ENCODE measurements around the gene SDC1.

Gene SDC1

GRCh38 chr2:20168048-20168726 is 56.7 kb downstream of the SDC1 start:
- no peak for DNase-seq

DNA sequence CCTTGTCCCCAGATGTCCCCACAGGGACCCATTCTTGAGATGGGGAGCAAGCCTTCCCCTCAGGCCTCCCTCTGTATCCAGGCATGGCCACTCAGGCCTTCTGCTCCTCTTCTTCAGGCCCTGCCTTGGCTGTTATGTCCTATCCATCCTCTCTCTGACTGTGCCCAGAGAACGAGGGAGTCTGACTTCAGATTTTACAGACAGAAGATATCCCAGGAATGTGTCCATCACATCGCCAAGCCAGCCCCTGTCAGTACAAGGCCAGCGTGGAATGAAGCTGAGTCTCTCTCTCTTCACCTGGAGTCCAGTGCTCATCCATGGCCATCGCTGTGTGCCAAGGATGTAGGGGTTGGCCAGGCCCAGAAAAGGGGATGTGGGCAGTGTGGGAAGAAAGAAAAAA is 57.6 kb downstream of the SDC1 start:
- DNase-seq = no peak

DNA sequence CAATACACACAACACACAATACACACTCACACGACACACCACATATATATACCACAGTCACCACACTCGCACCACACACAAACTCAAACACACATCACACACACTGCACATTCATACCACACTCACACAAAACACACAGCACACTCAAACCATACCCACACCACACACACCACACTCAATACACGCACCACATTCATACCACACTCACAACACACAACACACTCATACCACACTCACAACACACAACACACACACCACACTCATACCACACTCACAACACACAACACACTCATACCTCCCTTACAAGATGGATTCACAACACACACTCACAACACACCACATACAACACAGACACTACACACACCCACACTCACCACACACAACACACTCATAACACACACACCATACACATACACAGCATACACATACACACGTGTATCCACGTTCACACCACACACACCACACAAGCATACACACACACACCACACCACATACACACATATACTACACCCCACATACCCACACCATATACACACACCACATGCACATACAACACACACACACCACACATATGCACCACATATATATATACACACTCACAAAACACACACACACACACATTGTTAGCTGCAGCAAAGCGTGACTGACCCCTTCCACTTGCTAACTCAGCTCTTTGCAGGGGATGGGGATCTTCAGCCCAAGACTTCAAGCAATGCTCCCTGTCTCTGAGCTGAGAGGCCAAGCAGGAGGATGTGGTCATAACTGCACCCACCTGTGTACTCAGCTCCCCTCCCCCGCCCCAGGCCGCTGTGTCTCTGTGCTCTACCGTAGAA is 59.0 kb downstream of the SDC1 start:
- no peak for DNase-seq

DNA sequence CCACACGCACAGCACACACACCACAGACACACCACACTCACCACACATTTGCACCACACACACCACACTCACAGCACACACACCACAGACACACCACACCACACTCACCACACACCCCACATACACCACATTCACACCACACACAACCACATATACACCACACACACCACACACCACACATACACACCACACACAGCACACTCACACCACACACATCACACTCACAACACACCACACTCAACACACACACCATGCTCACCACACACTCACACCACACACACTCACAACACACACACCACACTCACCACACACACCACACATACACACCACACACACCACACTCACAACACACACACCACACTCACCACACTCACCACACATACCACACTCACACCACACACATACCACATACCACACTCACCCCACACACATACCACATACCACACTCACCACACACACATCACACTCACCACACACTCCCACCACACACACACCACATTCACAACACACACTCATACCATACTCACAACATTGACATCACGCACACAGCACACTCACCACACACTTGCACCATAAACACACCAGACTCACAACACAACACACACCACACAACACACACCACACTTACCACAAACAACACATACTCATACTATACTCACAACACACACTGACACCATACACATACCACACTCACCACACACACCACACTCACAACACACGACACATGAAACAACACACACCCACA is 60.0 kb downstream of the SDC1 start:
- no peak for DNase-seq

DNA sequence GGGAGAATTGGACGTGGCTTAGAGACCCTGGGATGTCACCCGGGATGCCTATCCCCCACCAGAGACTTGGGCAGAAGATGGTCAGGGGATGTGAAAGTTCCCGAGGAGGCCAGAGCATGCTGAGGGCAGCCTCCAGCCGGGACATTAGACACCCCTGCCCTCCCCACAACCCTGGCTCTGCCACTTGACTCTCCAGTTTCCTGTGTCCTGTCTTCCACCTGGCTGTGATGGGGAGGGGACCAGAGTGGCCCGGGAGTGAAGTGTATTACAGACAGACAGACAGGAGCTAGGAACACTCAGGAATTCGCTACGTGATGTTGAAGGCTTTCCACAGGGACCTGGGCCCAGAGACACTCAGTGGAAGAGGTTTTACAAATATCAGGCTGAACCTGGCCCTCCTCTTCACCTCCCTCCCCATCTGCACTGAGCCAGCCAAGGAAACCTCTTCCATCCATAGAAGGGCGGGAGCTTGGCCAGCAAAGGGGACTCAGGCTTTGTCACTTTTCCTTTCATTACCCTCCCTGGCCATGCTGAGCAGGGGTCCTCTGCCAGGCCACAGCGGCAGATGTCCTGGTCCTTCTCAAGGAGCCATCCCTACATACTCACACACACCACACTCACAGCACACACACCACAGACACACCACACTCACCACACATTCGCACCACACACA is 60.7 kb downstream of the SDC1 start:
- DNase-seq = no peak

DNA sequence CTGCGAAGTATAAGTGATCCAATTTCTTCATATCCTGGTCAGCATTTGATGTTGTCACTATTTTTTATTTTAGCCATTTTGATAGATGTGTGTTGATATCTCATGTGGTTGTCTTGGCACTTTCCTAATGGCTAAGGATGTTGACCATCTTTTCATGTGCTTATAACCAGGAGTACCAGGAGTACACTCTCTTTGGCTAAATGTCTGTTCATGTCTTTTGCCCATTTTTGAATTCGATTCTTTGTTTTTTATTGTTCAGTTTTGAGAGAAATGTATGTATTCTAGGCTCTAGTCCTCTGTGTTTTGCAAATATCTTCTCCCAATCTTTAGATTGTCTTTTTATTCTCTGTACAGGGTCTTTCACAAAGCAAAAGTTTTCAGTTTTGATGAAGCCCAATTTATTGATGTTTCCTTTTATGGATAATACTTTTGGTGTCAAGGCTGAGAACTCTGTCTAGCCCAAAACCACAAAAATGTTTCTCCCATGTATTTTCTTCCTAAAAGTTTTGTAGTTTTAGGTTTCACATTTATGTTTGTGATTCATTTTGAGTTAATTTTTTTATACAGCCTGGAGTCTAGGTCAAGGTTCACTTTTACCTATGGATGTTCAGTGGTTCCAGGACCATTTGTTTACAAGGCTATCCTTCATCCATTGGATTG is 65.4 kb downstream of the SDC1 start:
- no peak for DNase-seq

- DNase-seq = no peak
These were observed 67.6 kb downstream of the SDC1 start for GRCh38 chr2:20157193-20157891.

DNA sequence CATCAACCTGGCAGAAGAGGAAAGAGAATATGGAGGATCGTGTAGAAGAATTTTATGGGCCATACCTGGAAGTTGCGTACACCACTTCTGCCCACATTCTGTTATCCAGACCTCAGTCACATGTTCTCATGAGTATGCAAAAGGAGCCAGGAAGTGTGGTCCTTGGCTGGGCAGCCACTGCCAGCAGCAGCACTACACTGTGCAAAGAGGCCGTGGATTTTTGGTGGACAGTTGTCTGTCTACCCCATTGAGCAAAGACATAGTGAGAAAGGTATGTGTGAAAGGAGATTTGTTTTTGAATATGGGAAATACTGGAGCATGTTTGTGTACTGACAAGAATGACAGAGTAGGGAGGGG is 68.1 kb downstream of the SDC1 start:
- no peak for DNase-seq

- no peak for DNase-seq
These were observed 68.7 kb downstream of the SDC1 start for GRCh38 chr2:20156076-20156759.

DNA sequence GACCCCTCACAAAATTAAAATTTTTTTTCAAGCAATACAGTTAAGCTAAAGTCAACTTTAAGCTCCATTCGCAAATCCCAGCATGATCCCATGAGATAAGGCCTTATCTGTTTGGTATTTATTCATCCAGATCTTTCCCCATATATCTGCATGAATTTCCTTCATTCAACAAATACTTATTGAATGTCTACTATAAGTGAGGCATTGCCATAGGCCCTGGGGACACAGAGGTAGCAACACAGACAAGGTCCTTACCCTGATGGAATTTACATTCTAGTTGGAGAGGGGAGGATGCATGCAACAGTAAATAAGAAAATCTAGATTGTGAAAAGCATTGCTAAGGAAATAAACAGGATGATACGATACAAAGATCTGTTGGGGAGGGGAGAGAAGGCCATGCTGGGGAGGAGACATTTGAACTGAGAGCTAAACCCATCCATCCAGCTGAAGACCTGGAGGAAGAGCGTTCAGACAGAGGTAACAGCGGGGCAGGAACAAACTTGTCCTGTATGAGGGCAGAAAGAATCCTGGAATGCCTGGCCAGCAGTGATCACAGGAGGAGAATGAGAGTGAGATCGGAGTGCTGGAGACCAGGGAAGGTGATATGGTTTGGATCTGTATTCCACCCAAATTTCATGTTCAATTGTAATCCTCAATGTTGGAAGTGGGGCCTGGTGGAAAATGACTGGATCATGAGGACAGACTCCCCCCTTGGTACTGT is 71.6 kb downstream of the SDC1 start:
- no peak for DNase-seq

GRCh38 chr2:20150806-20151571 is 73.9 kb downstream of the SDC1 start:
- DNase-seq = no peak

Data from midbrain (tissue), 1 donor.